Ishikawa (cell line): ENCODE results near the gene COX19.
A peak's percentile ranks its signal among the peaks of the same experiment; 100 is the strongest.

Experiments
- CEBPB ChIP-seq: IDR thresholded peaks from 2 replicates; pipeline ENCODE4 v1.6.1; 2012
- CREB1 ChIP-seq: IDR thresholded peaks from 2 replicates; pipeline ENCODE4 v1.6.1; 2012; ENCODE audit warnings: low read depth
- EP300 ChIP-seq: IDR thresholded peaks from 2 replicates; pipeline ENCODE4 v1.6.1; 2012; ENCODE audit warnings: borderline replicate concordance
- FOXM1 ChIP-seq: IDR thresholded peaks from 2 replicates; pipeline ENCODE4 v1.6.1; 2012; ENCODE audit warnings: low read depth, borderline replicate concordance
- MAX ChIP-seq: IDR thresholded peaks from 2 replicates; pipeline ENCODE4 v1.6.1; 2012
- NFIC ChIP-seq: IDR thresholded peaks from 2 replicates; pipeline ENCODE4 v1.6.1; 2012
- RAD21 ChIP-seq: IDR thresholded peaks from 2 replicates; pipeline ENCODE4 v1.6.1; 2012; ENCODE audit warnings: low read depth
- REST ChIP-seq: IDR thresholded peaks from 2 replicates; pipeline ENCODE4 v1.6.1; 2012; ENCODE audit warnings: low read depth, mild to moderate bottlenecking
- TCF12 ChIP-seq: IDR thresholded peaks from 2 replicates; pipeline ENCODE4 v1.6.1; 2012; ENCODE audit warnings: low read depth
- USF1 ChIP-seq: IDR thresholded peaks from 2 replicates; pipeline ENCODE4 v1.6.1; 2012
- ZBTB7A ChIP-seq: IDR thresholded peaks from 2 replicates; pipeline ENCODE4 v1.6.1; 2012; ENCODE audit warnings: low read depth

GRCh38 chr7:974820-975681, at the start of gene COX19:
- TF ChIP-seq EP300 (no peak), RAD21 (no peak), MAX (peak; percentile 45; the same call in 1 of the 2 replicates), REST (0 out of 2 replicates have a peak, but pooled peaks have one; percentile 22), TCF12 (peak; percentile 35; the same call in 1 of the 2 replicates), ZBTB7A (no peak), NFIC (no peak), USF1 (no peak; the same call in 1 of the 2 replicates), FOXM1 (no peak), CEBPB (no peak), CREB1 (no peak)
